GM12873 (cell line): ENCODE results near the gene CCDC85B.

Experiments used
- TF ChIP-seq, protein P1 (sequence below): IDR thresholded peaks from 2 replicates; pipeline ENCODE4 v1.5.1; 2012; ENCODE audit warnings: low read depth, mild to moderate bottlenecking, moderate library complexity, low read length, control low read depth; ENCODE audit not compliant: insufficient read depth; ENCODE audit errors: missing control alignments

Gene CCDC85B

DNA sequence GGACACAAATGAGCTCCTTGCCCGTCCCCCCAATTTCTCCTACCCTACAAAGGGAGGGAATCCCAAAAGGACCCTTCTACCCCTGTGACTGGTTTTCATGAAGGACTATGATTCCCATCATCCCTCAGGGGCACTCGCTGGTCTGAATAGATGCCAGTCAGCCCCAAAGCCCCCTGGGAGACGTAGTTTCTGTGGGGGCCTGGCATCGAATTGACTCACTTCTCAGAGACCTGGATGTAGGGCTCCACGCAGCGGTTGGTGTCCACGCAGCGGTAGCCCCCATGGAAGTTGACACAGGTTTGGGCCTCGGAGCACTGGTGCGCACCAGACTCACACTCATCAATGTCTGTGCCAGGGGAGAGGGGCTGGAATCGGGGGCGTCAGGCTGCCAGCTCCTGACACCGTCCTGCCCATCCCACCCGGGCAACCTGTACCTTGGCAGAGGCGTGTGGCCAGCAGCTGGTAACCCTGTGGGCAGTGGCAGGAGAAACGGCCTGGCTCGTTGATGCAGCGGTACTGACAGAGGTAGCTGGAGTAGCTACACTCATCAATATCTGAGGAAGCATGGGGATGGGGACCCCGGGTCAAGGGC lies 22.3 kb upstream of the CCDC85B start:
- TF ChIP-seq, protein P1, sequence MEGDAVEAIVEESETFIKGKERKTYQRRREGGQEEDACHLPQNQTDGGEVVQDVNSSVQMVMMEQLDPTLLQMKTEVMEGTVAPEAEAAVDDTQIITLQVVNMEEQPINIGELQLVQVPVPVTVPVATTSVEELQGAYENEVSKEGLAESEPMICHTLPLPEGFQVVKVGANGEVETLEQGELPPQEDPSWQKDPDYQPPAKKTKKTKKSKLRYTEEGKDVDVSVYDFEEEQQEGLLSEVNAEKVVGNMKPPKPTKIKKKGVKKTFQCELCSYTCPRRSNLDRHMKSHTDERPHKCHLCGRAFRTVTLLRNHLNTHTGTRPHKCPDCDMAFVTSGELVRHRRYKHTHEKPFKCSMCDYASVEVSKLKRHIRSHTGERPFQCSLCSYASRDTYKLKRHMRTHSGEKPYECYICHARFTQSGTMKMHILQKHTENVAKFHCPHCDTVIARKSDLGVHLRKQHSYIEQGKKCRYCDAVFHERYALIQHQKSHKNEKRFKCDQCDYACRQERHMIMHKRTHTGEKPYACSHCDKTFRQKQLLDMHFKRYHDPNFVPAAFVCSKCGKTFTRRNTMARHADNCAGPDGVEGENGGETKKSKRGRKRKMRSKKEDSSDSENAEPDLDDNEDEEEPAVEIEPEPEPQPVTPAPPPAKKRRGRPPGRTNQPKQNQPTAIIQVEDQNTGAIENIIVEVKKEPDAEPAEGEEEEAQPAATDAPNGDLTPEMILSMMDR: no peak

DNA sequence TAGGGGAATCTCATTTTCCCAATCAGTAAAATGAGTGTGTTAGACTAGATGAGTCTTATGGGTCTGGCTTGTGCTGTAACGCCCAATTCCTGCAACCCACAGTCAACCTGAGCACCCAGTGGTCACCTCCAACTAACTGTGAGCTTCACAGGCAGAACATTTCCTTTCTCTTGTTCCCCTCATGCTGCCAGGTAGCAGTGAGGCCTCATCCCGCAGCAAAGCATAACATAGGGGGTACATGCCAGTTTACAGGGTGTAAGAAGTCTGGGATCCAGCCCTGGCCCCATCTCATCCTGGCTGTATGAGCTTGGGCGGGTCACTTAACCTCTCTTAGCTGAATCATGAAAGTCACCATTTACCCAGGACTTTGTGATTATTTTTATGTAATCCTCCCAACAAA lies 21.6 kb upstream of the CCDC85B start:
- TF ChIP-seq, protein P1: no peak

DNA sequence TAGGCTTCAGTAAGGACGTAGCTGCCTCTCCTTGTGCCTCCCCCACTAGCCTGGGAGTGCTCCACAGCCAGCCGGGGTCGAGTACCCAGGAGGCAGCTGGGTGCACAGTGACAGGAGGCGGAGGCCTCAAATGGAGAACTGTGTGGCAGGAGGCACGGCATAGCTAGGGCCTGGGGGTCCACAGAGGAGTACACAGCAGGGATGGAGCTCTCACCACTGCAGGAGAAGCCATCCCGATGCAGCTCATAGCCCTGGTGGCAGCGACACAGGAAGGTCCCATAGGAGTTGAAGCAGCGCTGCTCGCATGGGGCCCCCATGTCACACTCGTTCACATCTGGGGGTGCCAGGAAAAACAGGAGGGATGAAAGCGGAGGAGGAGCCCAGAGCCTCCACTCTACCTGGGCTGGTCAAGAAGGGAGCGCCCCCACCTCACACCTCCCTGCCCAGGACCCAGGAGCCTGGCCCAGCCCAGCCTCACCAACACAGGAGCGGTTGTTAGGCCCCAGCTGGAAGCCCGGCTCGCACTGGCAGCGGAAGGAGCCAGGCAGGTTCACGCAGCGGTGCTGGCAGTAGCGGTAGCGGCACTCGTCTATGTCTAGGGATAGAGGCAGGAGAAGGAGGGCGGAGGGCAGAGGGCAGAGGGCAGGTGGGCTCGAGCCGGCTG lies 20.7 kb upstream of the CCDC85B start:
- TF ChIP-seq, protein P1: no peak

DNA sequence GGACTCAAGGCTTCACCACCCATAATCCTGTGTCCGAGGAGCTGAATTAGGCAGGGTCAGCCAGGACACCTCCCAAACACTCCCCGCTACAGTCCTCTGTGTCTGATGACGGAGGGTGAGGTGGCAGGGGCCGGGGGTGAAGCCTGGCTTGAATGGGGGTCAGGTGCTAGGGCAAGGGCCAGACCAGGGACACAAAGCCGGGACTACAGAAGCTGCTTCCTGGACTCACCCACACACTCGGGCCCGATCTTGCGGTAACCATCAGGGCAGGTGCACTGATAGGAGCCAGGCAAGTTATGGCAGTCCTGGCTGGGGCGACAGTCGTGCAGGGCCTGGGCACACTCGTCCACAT lies 20.2 kb upstream of the CCDC85B start:
- TF ChIP-seq, protein P1: no peak

DNA sequence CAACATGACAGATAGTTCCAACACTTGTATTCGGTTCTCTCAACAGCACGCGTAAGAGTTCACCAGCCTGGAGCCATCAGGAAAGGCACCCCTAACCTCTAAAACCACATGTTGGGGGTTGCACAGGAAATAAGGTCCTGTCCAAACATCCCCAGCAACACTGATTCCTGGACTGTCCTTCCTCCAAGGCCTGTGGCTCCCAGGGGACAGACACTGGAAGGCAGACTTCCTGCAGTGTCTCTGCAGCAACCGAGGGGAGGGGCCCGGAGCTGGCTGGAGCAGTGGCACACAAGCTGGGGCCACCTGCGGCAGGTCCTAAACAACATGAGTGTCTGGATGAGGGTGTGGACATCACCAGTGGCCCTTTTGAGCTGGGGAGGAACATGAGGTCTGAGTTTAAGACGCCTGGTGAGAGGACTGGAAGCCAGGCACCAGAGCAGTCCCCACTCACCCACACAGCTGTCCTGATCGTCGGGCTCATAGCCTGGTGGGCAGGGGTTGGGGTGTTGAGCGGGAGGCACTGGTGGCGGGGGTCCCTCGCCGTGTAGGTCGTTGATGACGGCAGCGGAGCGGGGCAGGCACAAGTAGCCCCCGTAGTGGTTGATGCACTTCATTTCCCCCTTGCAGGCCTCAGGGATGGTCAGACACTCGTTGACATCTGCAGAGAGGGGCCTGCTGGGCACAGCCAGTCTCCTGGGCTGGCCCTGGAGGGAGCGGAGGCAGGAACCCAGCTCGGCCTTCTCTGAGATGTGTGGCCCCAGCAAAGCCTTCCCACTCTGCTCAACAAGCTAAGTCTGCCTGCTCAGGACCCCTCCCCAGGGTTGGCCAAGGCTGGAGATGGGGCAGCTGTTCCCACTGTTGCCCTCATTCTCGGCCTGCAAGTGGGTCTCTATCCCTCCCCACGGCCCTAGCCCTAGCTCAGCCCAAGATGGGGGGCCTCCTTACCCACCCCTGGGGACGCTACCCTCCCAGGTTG lies 19.5 kb upstream of the CCDC85B start:
- TF ChIP-seq, protein P1: no peak

DNA sequence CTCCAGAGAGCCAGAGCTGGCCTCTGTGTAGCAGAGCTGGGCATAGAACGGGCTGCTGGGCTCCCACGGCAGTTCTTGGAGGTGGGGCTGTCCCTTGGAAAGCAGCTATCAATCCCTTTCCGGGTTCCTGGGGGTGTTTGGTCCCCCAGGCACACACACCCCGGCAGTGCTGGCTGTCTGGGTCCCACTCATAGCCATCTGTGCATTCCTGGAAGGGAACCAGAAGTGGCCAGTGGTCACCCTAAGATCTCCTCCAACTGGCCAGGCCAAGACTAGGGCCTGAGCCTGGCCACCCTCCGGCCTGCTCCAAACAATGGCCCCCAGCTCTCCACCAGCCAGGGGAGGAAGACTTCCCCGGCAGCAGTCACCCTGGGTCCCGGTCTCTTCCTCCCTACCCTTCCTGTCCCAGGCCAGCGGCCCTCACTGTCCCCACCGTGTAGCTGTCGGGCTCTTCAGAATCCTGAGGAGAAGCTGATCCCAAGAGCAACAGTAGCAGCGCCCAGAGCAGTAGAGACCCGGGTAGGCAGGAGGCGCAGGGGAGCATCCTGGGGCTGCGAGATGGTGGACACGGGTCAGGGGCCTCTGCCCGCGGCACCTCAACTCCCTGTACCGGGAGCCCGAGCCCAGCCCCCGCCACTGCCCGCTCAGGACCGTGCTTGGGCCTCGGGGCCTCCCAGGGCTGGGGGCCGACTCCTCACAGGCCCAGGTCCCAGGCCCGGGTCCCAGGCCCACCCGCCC lies 18.5 kb upstream of the CCDC85B start:
- TF ChIP-seq, protein P1: no peak
